ENCODE measurements around the gene STAT5A. TPM values are rescaled to one million over a fixed set of nuclear protein-coding genes. Genes with fewer than 3 reads are reported as not detected.

Gene STAT5A
- total and polyA plus RNA-seq, 9 of the 15 experiments (the other 6 are each of a cell fraction or from before 2014, with no cell fraction given) = 79.9 to 415 (median 196) TPM

DNA sequence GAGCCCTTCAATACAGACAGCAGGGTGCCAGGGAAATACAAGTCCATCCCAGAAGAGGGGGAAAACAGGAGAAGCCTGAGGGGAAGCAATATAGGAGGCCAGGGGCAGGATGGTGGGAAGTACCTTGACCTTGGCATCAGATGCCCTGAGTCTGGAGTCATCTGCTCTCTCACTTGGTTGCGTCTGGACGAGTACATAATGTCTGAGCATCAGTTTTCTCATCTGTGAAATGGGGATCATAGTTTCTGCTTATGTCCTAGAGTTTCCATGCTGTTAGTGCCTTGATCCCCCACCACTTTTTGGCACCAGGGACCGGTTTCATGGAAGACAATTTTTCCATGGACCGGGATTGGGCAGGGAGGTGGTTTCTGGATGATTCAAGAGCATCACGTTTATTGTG lies 2.3 kb downstream of the STAT5A start (continued):
- TF ChIP-seq ELF1 (tag; IDR thresholded peaks at IDR 0.05) (no peak), NCOA6 (IDR thresholded peaks at IDR 0.05) (no peak), TBP (optimal IDR thresholded peaks at IDR 0.05; ENCODE audit: low read depth, low read length) (no peak), HNRNPH1 (optimal IDR thresholded peaks at IDR 0.05; ENCODE audit: low read depth, low read length) (no peak), ZNF134 (CRISPR knock-in tag; conservative IDR thresholded peaks at IDR 0.05) (no peak), NR2F6 (CRISPR knock-in tag; IDR thresholded peaks at IDR 0.05) (no peak), OTX1 (CRISPR knock-in tag; IDR thresholded peaks at IDR 0.05) (no peak), LARP7 (IDR thresholded peaks at IDR 0.05) (no peak), TCF7 (IDR thresholded peaks at IDR 0.05; ENCODE audit: borderline replicate concordance) (no peak), RBM25 (IDR thresholded peaks at IDR 0.05; ENCODE audit: low read depth, low read length, severe bottlenecking) (peak; percentile 95), CHD2 (IDR thresholded peaks at IDR 0.05; ENCODE audit: low read depth, low read length) (no peak), ZNF239 (CRISPR knock-in tag; IDR thresholded peaks at IDR 0.05) (no peak), BRF1 (IDR thresholded peaks at IDR 0.05; ENCODE audit: borderline replicate concordance, extremely low read depth, insufficient read length) (no peak), NCOA1 (IDR thresholded peaks at IDR 0.05; ENCODE audit: low read depth) (no peak), HLTF (IDR thresholded peaks at IDR 0.05) (no peak), SIN3A (IDR thresholded peaks at IDR 0.05; ENCODE audit: borderline replicate concordance in 2 of 2, control insufficient read depth in 1 of 2, low read depth in 2 of 2, low read length in 2 of 2) (peak in 1 of 2 experiments; percentile 72; a peak in 1 of 4 replicates)
- TF ChIP-seq, protein P1, sequence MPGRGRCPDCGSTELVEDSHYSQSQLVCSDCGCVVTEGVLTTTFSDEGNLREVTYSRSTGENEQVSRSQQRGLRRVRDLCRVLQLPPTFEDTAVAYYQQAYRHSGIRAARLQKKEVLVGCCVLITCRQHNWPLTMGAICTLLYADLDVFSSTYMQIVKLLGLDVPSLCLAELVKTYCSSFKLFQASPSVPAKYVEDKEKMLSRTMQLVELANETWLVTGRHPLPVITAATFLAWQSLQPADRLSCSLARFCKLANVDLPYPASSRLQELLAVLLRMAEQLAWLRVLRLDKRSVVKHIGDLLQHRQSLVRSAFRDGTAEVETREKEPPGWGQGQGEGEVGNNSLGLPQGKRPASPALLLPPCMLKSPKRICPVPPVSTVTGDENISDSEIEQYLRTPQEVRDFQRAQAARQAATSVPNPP (IDR thresholded peaks at IDR 0.05; ENCODE audit: borderline replicate concordance, insufficient read depth, insufficient read length) = no peak
- TF ChIP-seq, protein P2, sequence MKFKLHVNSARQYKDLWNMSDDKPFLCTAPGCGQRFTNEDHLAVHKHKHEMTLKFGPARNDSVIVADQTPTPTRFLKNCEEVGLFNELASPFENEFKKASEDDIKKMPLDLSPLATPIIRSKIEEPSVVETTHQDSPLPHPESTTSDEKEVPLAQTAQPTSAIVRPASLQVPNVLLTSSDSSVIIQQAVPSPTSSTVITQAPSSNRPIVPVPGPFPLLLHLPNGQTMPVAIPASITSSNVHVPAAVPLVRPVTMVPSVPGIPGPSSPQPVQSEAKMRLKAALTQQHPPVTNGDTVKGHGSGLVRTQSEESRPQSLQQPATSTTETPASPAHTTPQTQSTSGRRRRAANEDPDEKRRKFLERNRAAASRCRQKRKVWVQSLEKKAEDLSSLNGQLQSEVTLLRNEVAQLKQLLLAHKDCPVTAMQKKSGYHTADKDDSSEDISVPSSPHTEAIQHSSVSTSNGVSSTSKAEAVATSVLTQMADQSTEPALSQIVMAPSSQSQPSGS (CRISPR knock-in tag; IDR thresholded peaks at IDR 0.05) = no peak
- TF ChIP-seq, protein P3, sequence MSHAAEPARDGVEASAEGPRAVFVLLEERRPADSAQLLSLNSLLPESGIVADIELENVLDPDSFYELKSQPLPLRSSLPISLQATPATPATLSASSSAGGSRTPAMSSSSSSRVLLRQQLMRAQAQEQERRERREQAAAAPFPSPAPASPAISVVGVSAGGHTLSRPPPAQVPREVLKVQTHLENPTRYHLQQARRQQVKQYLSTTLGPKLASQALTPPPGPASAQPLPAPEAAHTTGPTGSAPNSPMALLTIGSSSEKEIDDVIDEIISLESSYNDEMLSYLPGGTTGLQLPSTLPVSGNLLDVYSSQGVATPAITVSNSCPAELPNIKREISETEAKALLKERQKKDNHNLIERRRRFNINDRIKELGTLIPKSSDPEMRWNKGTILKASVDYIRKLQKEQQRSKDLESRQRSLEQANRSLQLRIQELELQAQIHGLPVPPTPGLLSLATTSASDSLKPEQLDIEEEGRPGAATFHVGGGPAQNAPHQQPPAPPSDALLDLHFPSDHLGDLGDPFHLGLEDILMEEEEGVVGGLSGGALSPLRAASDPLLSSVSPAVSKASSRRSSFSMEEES (CRISPR knock-in tag; IDR thresholded peaks at IDR 0.05) = no peak
- TF ChIP-seq, protein P4, sequence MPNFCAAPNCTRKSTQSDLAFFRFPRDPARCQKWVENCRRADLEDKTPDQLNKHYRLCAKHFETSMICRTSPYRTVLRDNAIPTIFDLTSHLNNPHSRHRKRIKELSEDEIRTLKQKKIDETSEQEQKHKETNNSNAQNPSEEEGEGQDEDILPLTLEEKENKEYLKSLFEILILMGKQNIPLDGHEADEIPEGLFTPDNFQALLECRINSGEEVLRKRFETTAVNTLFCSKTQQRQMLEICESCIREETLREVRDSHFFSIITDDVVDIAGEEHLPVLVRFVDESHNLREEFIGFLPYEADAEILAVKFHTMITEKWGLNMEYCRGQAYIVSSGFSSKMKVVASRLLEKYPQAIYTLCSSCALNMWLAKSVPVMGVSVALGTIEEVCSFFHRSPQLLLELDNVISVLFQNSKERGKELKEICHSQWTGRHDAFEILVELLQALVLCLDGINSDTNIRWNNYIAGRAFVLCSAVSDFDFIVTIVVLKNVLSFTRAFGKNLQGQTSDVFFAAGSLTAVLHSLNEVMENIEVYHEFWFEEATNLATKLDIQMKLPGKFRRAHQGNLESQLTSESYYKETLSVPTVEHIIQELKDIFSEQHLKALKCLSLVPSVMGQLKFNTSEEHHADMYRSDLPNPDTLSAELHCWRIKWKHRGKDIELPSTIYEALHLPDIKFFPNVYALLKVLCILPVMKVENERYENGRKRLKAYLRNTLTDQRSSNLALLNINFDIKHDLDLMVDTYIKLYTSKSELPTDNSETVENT (CRISPR knock-in tag; IDR thresholded peaks at IDR 0.05) = no peak
- TF ChIP-seq, protein P5, sequence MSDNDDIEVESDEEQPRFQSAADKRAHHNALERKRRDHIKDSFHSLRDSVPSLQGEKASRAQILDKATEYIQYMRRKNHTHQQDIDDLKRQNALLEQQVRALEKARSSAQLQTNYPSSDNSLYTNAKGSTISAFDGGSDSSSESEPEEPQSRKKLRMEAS (CRISPR knock-in tag; IDR thresholded peaks at IDR 0.05) = no peak
- TF ChIP-seq, protein P6, sequence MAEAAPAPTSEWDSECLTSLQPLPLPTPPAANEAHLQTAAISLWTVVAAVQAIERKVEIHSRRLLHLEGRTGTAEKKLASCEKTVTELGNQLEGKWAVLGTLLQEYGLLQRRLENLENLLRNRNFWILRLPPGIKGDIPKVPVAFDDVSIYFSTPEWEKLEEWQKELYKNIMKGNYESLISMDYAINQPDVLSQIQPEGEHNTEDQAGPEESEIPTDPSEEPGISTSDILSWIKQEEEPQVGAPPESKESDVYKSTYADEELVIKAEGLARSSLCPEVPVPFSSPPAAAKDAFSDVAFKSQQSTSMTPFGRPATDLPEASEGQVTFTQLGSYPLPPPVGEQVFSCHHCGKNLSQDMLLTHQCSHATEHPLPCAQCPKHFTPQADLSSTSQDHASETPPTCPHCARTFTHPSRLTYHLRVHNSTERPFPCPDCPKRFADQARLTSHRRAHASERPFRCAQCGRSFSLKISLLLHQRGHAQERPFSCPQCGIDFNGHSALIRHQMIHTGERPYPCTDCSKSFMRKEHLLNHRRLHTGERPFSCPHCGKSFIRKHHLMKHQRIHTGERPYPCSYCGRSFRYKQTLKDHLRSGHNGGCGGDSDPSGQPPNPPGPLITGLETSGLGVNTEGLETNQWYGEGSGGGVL (CRISPR knock-in tag; IDR thresholded peaks at IDR 0.05) = no peak

Data from K562 (cell line).